Panc1 (cell line): ENCODE measurements around the gene PPIE. TPM values are rescaled to one million over a fixed set of nuclear protein-coding genes. Genes with fewer than 3 reads are reported as not detected.

Experiments
- ATAC-seq: fragments of 200-7000 bp; cut with Tn5 transposase; 2 replicates; pipeline ENCODE4 v1.9.1; 2020; ENCODE audit warnings: mild to moderate bottlenecking, moderate library complexity
- BruUV-seq: library from RNA; stranded (reverse); fragments of 400-500 nt; replicated peaks from 2 replicates; lab custom pipeline; 2021; lab: Mats Ljungman, UMichigan
- CTCF ChIA-PET: fragments of 300-600 bp; sonication (Branson Sonifier 250); formaldehyde crosslinking; loops from one replicate; lab custom pipeline; 2022; ENCODE audit warnings: antibody characterized with exemption; lab: Charles Lee
- POLR2A ChIA-PET: fragments of 300-600 bp; sonication (Branson Sonifier 250); formaldehyde crosslinking; loops from one replicate; lab custom pipeline; 2022; ENCODE audit warnings: antibody characterized with exemption; lab: Charles Lee
- DNase-seq: peaks from one replicate; pipeline ENCODE4 v3.0.0-alpha.2; 2010; ENCODE audit warnings: low read depth, low spot score
- H3K27ac ChIP-seq: 2 replicates; pipeline ENCODE4 v1.5.1; 2011; ENCODE audit warnings: mild to moderate bottlenecking, low read length, inconsistent platforms
- H3K27me3 ChIP-seq: fragments of 200-500 bp; sonication (Bioruptor generic); 2 replicates; pipeline ENCODE4 v1.6.0; 2014; ENCODE audit warnings: low read length, inconsistent platforms; ENCODE audit not compliant: control insufficient read depth, insufficient read depth
- H3K36me3 ChIP-seq: fragments of 200-500 bp; sonication (Bioruptor generic); 2 replicates; pipeline ENCODE4 v1.5.1; 2014; ENCODE audit warnings: inconsistent platforms, mild to moderate bottlenecking, low read length, moderate library complexity; ENCODE audit not compliant: control insufficient read depth, insufficient read depth
- H3K4me1 ChIP-seq: 2 replicates; pipeline ENCODE4 v1.5.1; 2011; ENCODE audit warnings: inconsistent platforms, mild to moderate bottlenecking, low read length, moderate library complexity; ENCODE audit not compliant: control insufficient read depth, insufficient read depth
- H3K4me3 ChIP-seq, 2 experiments: 2 replicates each; pipeline ENCODE4 v1.5.1; 2011 to 2012; ENCODE audit warnings: low read depth in 2 of 2, low read length in 2 of 2, mild to moderate bottlenecking in 2 of 2, inconsistent platforms in 1 of 2, moderate library complexity in 1 of 2
- H3K9me3 ChIP-seq: fragments of 200-500 bp; sonication (Bioruptor generic); 2 replicates; pipeline ENCODE4 v1.5.1; 2014; ENCODE audit warnings: low read depth, mild to moderate bottlenecking, inconsistent platforms, low read length, moderate library complexity; ENCODE audit not compliant: control insufficient read depth, insufficient read depth
- POLR2AphosphoS5 ChIP-seq: IDR thresholded peaks from 2 replicates; pipeline ENCODE4 v1.6.1; 2012; ENCODE audit warnings: mild to moderate bottlenecking, low read depth, low read length, moderate library complexity
- REST ChIP-seq, 2 experiments: IDR thresholded peaks; 2 replicates each; pipeline ENCODE4 v1.6.1; 2011 to 2012; ENCODE audit warnings: low read depth in 2 of 2, control low read depth in 1 of 2, low read length in 1 of 2, mild to moderate bottlenecking in 1 of 2, moderate library complexity in 1 of 2; ENCODE audit not compliant: insufficient read depth in 1 of 2
- SIN3A ChIP-seq: IDR thresholded peaks from 2 replicates; pipeline ENCODE4 v1.6.1; 2012; ENCODE audit warnings: low read depth, mild to moderate bottlenecking, low read length, moderate library complexity, borderline replicate concordance; ENCODE audit not compliant: insufficient read depth
- TCF7L2 ChIP-seq: IDR thresholded peaks from 2 replicates; pipeline ENCODE4 v1.6.1; 2011; ENCODE audit warnings: mild to moderate bottlenecking, low read depth, low read length, inconsistent platforms
- in situ Hi-C: cut with HindIII; loops from 2 replicates; pipeline ENCODE4 v1.10.0; 2016; ENCODE audit warnings: low sequenced_read_pairs, low pct_unique_long_range_greater_than_20kb
- intact Hi-C: fragments of 100-400 bp; cut with micrococcal nuclease; formaldehyde crosslinking; loops from one replicate; pipeline ENCODE4 v1.10.0; 2022; ENCODE audit not compliant: unreplicated experiment
- total RNA-seq: library from RNA; stranded (reverse); gene quantifications from one replicate; pipeline ENCODE4 v1.2.1, GENCODE V29; 2021; ENCODE audit not compliant: unreplicated experiment
- TF ChIP-seq, protein P1 (sequence below): fragments of 450-650 bp; IDR thresholded peaks from 2 replicates; pipeline ENCODE4 v1.5.1; 2017; ENCODE audit warnings: mild to moderate bottlenecking

Gene PPIE
- total RNA-seq, 1 experiment from 2014 or later = 53.0 TPM

GRCh38 chr1:39808784-39809517 lies 70.3 kb downstream of the PPIE start:
- in situ Hi-C loops (no loop called here), intact Hi-C loops (no loop called here)
- Histone ChIP-seq H3K27me3 (no peaks in the 10 kb centered on the region), H3K4me1 (no peaks in the 10 kb centered on the region), H3K27ac (no peak overlapping the region), H3K9me3 (no peaks in the 10 kb centered on the region), H3K36me3 (no peaks in the 10 kb centered on the region), H3K4me3 (no peak overlapping the region)
- no TSS peak for BruUV-seq
- TF ChIP-seq TCF7L2 = no peak
- no peak for TF ChIP-seq REST (IDR thresholded peaks at IDR 0.05; ENCODE audit: insufficient read depth in 1 of 2, low read depth in 2 of 2, low read length in 1 of 2)
- TF ChIP-seq, protein P1, sequence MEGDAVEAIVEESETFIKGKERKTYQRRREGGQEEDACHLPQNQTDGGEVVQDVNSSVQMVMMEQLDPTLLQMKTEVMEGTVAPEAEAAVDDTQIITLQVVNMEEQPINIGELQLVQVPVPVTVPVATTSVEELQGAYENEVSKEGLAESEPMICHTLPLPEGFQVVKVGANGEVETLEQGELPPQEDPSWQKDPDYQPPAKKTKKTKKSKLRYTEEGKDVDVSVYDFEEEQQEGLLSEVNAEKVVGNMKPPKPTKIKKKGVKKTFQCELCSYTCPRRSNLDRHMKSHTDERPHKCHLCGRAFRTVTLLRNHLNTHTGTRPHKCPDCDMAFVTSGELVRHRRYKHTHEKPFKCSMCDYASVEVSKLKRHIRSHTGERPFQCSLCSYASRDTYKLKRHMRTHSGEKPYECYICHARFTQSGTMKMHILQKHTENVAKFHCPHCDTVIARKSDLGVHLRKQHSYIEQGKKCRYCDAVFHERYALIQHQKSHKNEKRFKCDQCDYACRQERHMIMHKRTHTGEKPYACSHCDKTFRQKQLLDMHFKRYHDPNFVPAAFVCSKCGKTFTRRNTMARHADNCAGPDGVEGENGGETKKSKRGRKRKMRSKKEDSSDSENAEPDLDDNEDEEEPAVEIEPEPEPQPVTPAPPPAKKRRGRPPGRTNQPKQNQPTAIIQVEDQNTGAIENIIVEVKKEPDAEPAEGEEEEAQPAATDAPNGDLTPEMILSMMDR = no peak
- TF ChIP-seq POLR2AphosphoS5 = no peak
- no peak for TF ChIP-seq SIN3A
- DNase-seq (no peak), ATAC-seq (no peak)
- ChIA-PET CTCF (interaction anchor here (0.6 kb wide), 1 partner anchor 9 kb away, joined by 4 read pairs; no protein-coding TSS in a partner anchor), POLR2A (no interaction called here)

DNA sequence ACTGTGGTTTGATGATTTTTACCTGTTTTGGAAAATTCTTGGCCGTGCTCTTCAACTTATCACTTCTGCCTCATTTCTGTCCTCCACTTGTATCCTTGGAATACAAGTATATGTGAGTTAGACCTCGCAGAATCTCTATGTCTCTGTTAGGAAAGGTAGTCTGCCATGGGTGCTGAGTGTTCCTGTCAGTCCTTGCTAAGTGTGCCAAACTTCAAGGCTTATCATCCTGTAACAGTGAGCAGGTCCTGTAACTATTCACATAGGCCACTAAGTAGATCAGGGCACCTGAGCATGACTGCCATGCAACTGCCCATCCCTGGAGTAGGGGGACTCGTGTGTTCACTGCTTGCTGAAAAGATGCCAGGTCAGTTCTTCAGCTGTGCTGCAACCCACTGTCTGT lies 74.2 kb downstream of the PPIE start:
- Histone ChIP-seq H3K4me1 (no peaks in the 10 kb centered on the region), H3K4me3 (no peak overlapping the region), H3K27ac (no peak overlapping the region), H3K9me3 (no peaks in the 10 kb centered on the region), H3K36me3 (no peaks in the 10 kb centered on the region), H3K27me3 (no peaks in the 10 kb centered on the region)
- no TSS peak for BruUV-seq
- no peak for ATAC-seq
- DNase-seq = no peak
- in situ Hi-C loops = no loop called here
- TF ChIP-seq REST (IDR thresholded peaks at IDR 0.05; ENCODE audit: insufficient read depth in 1 of 2, low read depth in 2 of 2, low read length in 1 of 2) (no peak), SIN3A (no peak), TCF7L2 (no peak)
- TF ChIP-seq, protein P1 = no peak
- POLR2A ChIA-PET = no interaction called here
- CTCF ChIA-PET = no interaction called here
- intact Hi-C loops = no loop called here
